HG02973 (cell line): ENCODE measurements around the gene MIPOL1.
"Not testable (repeated sequence)": the region's sequence is repeated elsewhere in the genome, so short reads cannot be mapped to it uniquely, and the experiment has no call there.

Experiments
- ATAC-seq: cut with Tn5 transposase; IDR thresholded peaks from one replicate; pipeline ENCODE4 v1.9.1; 2021; ENCODE audit warnings: moderate library complexity; ENCODE audit not compliant: unreplicated experiment

The MIPOL1 gene

DNA sequence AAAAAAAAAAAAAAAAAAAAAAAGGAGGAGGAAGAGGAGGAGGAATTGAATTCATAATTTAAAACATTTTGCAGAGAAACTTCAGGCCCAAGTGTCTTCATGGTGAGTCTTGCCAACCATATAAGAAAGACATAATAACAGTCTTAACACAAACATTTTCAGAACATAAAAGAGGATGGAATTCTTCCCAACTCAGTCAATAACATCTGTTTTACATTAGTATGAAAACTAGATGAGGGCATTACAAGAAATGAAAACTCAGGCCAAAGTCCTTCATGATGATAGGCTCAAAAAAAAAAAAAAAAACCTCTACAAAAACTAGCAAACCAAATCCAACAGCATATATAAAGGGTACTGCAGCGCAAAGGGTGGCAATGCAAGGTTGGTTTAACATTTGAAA lies 245.7 kb downstream of the MIPOL1 start:
- no peak for ATAC-seq

DNA sequence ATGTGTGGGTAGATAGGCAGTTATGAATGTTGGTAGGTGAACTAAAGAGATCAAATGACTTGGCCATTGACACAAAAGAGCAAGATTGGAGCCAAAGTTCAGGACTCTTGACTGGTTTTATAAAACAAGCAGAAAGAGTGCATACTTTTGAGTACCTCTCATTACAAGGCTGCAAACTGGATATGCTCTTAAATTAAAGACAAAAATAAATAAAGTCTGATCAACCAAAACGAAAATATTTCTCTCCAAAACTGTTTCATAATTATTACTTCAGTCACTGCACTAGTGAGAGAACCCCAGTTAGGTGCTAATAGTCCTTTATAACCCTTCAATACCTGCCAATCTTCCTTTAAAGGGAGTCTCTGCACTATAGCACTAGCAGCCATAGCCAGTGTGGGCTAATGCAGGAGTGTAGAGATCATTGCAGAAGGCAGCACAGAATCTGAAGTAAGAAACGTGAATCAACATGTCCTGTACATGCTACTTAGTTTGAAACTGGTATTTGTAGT lies 250.2 kb downstream of the MIPOL1 start:
- no peak for ATAC-seq

DNA sequence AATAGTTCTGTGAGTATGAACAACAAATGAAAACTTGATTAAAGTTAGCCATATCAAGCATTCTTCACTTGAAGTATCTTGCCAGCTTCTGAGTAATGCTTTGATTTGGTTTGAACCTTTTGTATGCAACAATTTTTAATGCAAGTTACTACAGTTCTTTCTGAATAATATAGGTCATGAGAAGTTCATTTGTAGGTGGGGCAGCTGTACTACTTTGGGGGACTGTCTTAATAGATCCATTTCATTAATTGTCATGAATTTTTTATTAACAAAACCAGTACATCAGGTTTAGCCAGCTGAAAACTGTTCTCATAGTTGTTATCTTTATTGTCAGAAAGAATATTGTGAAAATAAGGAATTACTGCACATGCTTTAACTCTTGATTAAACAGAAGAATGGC lies 254.6 kb downstream of the MIPOL1 start:
- ATAC-seq: no peak

DNA sequence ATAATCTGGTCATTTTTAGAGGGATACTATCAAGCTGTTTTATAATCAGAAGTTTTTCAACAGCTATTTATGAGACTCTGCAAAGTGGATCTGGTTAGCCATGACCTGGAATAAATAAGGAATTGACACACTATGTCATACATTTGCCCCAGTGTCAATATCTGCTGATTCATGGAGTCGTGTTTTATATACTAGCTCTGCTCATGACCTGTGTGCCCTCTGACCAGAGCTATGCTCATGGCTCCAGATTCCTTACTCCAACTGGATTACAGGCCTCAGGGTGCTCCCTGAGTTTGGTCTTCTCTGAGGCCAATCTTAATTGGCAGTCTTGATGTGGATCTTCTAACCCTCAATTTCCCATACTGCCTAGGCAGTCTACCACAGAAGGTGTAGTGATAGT lies 256.2 kb downstream of the MIPOL1 start:
- no peak for ATAC-seq

DNA sequence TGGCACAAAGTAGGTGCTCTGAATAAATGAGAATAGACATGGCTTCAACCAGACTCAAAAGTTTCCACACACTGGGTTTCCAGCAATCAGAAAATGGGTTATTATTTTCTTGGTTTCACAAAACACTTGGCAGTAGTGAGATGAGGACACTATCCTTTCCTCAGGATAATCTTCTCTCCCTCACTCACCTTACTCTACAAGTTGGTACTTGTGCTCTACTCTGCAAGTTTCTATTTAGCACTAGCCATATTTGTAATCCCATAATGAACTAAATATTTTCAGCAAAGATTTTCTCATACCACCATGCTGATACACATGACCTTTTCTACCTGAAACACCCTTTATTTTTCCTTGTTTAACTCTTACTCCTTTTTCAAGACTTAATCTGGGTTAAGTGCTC lies 259.6 kb downstream of the MIPOL1 start:
- no peak for ATAC-seq

DNA sequence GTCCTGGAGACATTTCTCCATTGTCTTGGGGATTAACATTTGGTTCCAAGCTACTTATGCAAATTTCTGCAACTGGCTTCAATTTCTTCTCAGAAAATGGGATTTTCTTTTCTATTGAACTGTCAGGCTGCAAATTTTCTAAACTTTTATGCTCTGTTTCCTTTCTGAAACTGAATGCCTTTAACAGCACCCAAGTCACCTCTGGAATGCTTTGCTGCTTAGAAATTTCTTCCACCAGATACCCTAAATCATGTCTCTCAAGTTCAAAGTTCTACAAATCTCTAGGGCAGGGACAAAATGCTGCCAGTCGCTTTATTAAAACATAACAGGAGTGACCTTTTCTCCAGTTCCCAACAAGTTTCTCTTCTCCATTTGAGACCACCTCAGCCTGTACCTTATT lies 264.7 kb downstream of the MIPOL1 start:
- not testable (repeated sequence) for ATAC-seq

DNA sequence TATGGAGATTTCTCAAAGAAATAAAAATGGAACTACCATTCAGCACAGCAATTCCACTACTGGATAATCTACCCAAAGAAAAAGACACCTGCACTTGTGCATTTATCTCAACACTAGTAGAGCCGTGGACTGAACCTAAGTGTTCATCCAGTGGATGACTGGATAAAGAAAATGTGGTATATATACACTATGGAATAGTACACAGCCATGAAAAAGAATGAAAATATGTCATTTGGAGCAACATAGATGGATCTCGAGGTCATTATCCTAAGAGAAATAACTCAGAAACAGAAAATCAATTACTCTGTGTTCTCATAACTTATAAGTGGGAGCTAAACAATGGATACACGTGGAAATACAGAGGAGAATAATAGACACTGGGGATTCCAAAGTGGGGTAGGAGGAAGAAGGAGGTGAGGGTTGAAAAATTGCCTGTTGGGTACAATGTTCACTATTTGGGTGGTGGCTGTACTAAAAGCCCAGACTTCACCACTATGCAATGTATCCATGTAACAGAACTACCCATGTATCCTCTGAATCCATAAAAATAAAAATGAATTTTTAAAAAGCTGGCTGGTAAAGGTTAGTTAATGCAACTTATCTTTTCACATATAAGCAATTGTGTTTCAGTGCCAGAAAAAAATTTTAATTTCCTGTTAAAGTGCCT lies 266.6 kb downstream of the MIPOL1 start:
- ATAC-seq: no peak

DNA sequence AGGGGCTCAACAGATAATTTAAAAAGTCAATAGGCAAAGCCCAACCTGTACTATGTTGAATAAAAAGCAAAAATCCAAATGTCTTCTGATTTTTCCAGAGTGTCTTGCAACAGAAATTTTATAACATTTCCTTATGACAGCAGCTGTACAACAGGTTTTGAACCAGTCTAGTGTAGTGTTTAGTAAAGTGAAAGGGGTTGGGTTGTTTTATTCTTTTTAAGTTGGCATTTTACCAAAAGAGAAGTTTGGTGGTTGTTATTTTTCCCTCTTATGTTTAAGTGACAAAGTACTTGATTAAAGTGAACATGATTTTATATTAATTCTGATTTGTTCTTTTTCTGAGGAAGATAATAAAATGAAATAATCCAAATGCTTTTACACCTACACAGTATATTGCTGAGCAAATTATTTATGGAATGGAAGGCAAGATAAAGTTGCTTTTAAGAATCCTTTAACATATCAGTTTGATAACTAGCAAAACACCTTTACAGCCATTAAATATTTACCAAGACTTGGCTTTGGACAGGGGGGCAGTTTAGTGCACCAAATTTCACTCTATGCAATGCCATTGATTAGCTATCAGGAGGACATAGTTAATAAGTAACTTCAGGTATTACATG lies 268.4 kb downstream of the MIPOL1 start:
- no peak for ATAC-seq

DNA sequence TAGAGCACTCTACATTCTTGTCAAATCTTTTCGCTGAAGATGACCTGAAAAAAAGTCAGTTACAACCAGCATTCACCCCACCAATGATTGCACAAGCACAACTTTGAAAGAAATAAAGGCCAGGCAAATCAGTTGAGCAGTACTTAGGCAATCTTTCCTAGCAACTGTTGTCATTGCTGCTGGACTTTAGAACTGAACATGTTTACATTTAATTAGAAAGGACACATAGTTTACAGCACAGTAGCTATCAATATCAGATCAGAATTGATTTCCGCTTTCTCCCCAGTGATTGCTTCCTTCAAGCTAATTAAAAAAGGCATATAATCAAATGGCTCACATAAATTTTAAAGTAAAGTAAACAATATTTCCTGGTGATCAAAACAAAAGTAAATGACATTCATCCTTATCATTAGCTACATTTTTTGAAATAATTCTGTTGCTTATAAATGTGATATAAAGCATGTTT lies 268.9 kb downstream of the MIPOL1 start:
- ATAC-seq: no peak

DNA sequence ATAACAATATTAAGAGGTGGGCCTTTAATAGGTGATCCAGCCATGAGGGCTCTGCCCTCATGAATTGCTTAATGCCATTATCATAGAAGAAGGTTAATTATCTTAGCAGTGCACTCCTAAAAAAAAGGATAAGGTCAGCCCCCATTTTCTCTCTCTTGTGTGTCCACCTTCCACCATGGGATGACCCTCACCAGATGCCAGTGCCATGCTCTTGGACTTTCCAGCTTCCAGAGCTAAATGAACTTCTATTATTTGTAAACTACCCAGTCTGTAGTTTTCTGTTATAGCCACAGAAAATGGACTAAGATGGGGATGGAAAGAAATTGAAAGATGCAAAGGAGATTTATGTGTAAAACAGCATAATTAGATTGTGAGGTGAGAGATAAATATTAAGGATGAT lies 271.9 kb downstream of the MIPOL1 start:
- no peak for ATAC-seq

DNA sequence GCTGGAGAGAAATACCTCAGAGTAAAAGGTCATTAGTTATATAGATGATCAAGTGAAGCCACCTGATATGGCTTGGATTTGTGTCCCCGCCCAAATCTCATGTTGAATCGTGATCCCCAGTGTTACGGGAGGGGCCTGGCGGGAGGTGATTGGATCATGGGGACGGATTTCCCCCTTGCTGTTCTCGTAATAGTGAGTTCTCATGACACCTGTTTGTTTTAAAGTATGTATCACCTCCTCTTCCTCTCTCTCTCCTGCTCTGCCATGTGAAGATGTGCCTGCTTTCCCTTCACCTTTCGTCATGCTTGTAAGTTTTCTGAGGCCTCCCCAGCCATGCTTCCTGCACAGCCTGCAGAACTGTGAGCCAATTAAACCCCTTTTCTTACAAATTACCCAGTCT lies 272.5 kb downstream of the MIPOL1 start:
- no peak for ATAC-seq

DNA sequence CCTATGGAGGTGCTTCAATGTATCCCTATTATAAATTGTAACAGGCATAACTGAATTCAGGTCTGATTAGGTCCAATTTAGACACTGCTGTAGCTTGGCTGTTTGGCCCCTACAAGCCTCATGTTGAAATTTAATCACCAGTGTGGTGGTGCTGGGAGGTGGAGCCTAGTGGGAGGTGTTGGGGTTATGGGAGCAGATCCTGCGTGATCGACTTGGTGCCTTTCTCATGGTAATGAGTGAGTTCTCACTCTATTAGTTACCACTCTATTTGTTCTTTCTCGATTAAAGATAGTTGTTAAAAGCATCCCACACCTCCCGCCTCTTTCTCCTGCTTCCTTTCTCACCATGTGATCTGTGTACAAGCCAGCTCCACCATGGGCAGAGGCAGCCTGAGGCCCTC lies 275.2 kb downstream of the MIPOL1 start:
- no peak for ATAC-seq

DNA sequence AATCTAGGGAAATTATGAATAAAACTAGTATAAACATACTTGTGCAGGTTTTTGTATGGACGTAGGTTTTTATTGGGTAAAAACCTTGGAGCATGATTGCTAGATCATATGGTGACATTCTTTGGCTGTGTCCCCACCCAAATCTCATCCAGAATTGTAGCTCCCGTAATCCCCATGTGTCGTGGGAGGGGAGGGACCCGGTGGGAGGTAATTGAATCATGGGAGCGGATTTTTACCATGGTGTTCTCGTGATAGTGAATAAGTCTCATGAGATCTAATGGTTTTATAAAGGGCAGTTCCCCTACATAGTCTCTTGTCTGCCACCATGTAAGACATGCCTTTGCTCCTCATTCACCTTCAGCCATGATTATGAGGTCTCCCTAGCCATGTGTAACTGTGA lies 276.5 kb downstream of the MIPOL1 start:
- ATAC-seq: no peak

DNA sequence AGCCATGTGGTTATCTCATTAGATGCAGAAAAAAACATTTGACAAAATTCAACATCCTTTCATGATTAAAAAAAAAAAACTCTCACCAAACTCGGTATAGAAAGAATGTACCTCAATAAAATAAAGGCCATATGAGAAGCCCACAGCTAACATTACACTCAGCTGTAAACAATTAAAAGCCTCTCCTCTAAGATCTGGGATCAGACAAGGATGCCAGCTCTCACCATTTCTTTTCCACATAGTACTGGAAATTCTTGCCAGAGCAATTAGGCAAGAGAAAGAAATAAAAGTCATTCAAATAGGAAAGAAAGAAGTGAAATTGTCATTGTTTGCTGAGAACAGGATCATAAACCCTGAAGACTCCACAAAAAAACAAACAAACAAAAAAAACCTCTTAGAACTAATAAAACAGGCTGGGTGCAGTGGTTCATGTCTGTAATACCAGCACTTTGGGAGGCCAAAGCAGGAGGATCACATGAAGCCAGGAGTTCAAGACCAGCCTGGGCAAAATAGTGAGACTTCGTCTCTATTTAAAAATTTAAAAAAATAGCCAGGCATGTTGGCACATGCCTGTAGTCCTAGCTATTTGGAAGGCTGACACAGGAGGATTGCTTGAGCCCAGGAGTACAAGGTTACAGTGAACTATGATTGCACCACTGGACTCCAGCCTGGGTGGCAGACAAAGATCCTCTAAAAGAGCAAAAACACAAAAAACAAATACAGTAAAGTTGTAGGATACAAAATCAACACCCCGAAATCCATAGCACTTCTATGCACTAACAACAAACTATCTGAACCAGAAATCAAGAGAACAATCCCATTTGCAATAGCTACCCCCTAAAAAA lies 282.9 kb downstream of the MIPOL1 start:
- no peak for ATAC-seq

DNA sequence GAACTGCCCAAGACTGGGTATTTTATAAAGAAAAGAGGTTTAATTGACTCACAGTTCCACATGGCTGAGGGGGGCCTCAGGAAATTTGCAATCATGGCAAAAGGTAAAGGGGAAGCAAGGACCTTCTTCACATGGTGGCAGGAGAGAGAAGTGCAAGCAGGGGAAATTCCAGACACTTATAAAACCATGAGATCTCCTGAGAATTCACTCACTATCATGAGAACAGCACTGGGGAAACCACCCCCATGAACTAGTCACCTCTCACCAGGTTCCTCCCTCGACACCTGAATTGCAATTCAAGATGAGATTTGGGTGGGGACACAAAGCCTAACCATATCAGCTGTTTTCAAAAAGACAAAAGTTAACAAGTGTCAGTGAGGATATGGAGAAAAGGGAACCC lies 284.7 kb downstream of the MIPOL1 start:
- ATAC-seq: no peak

DNA sequence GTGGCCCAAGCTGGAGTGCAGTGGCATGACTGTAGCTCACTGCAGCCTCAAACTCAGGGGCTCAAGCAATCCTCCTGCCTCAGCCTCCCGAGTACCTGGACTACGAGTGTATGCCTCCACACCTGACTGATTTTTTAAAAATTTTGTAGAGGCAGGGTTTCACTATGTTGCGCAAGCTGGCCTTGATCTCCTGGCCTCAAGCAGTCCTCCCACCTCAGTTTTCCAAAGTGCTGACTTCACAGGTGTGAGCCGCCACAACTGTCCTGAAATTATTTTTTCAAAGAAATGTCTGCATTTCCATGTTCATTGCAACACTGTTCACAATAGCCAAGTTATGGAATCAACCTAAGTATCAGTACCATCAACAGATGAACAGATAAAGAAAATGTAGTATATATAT lies 285.9 kb downstream of the MIPOL1 start:
- no peak for ATAC-seq

DNA sequence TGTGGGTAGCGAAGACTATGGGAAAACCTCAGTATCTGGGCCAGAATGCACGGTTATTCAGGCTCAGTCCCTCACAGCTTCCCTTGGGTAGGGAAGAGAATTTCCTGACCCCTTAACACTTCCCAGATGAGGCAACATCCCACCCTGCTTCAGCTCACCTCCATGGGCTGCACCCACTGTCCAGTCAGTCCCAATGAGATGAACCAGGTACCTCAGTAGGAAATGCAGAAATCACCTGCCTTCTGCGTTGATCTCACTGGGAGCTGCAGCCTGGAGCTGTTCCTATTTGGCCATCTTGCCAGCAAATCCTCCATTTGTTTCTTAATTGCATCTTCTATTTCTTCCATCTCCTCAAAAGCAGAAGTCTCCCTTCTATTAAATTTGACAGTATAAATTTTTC lies 292.9 kb downstream of the MIPOL1 start:
- ATAC-seq: no peak

DNA sequence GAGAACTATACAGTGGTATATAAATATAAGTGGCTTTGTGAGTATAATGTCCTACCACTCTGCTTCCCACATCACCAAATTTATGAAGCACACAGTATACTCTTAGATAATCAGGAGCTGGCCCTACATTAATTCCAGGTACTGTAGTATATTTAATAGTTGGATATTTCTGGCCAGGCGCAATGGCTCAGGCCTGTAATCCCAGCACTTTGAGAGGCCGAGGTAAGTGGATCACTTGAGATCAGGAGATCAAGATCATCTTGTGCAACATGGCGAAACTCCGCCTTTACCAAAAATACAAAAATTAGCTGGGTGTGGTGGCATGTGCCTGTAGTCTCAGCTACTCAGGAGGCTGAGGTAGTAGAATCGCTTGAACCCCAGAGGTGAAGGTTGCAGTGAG lies 293.3 kb downstream of the MIPOL1 start:
- ATAC-seq: no peak

DNA sequence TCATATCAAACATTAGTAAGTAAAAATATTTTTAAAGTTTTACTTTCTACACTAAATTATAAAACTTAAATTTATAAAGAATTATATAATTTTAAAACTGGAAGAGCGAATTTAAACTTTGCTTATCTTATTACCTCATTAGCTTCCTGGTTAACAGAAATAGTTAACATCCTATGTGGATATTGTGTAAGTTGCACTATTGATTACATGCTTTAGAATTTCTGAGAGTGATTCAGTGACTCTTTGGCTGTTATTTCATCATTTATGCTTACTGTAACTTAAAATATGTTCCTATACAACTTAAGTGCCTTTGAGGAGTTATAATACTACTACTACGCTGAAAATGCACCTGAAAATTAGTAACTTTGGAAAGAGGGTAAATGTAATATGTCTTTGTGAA lies 295.9 kb downstream of the MIPOL1 start:
- ATAC-seq: no peak

DNA sequence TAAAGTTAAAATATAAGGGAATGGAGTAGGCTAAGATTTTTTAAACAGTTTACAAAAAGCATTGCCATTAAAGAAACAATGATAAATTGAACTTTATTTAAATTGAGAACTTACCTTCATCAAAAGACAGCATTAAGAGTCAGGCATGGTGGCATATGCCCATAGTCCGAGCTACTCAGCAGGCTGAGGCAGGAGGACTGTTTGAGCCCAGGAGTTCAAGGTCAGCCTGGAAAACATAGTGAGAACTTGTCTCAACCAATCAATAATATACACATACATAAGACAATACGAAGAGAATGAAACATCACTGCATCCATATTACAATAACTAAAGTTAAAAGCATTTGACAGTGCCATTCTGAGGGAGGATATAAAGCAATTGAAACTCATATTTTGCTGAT lies 299.7 kb downstream of the MIPOL1 start:
- no peak for ATAC-seq

DNA sequence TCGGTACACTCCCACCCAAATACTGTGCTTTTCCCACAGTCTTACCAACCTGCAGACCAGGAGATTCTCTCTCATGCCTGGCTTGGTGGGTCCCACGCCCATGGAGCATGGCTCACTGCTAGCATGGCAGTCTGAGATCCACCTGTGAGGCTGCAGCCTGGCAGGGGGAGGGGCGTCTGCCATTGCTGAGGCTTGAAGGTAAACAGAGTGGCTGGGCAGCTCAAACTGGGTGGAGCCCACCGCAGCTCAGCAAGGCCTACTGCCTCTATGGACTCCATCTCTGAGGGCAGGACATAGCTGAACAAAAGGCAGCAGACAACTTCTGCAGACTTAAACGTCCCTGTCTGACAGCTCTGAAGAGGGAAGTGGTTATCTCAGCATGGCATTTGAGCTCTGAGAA lies 304.1 kb downstream of the MIPOL1 start:
- ATAC-seq: no peak

DNA sequence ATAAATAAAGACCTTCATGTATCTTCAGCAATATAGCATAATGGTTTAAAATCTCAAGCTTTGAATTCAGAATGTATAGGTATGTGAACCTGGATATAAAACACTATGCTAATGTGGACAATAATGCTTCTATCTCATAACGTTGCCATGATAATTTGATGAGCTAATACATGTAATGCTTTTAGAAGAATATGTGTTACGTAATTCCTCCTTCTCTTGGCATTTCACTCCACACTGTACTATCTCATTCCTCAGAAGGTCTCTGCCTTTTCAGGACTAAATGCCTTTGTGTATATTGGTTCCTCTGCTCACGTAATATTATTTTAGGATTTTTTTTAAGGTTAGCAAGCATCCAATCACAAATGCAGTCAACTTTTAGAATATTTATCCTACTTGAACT lies 310.8 kb downstream of the MIPOL1 start:
- ATAC-seq: no peak
